Naive thymus-derived CD4-positive, alpha-beta T cell (primary cell): Measurements from ENCODE around the gene ATP8A1. TPM values are rescaled to one million over a fixed set of nuclear protein-coding genes. Genes with fewer than 3 reads are reported as not detected.
"Not testable (repeated sequence)": the region's sequence is repeated elsewhere in the genome, so short reads cannot be mapped to it uniquely, and the experiment has no call there.

Experiments used
- ATAC-seq: fragments of 150-1000 bp; cut with Tn5 transposase; 2 replicates; pipeline ENCODE4 v1.10.0; 2021; ENCODE audit warnings: mild to moderate bottlenecking, moderate library complexity
- CTCF ChIA-PET: fragments of 350-600 bp; sonication (Branson Sonifier 250); formaldehyde crosslinking; loops from one replicate; lab custom pipeline; 2021; ENCODE audit warnings: antibody characterized with exemption; lab: Charles Lee
- POLR2A ChIA-PET: fragments of 350-600 bp; sonication (Branson Sonifier 250); formaldehyde crosslinking; loops from one replicate; lab custom pipeline; 2021; ENCODE audit warnings: antibody characterized with exemption, inconsistent platforms; lab: Charles Lee
- DNase-seq, 9 donors: peaks; one replicate each; pipeline versions ENCODE4 v3.0.0 to v3.0.0-alpha.2; 2020 to 2022; ENCODE audit warnings: mixed read lengths in 1 of 9
- H3K27ac ChIP-seq: one replicate; pipeline ENCODE4 v1.7.0; 2013; ENCODE audit warnings: mild to moderate bottlenecking, low read depth, low read length, moderate library complexity
- H3K27me3 ChIP-seq, 2 donors: one replicate each; pipeline ENCODE4 v1.7.0; 2013; ENCODE audit warnings: low read length in 2 of 2, mild to moderate bottlenecking in 2 of 2, moderate library complexity in 2 of 2; ENCODE audit not compliant: control insufficient read depth in 2 of 2, insufficient read depth in 2 of 2
- H3K36me3 ChIP-seq, 3 experiments: 1 replicate in 2 of 3; 2 replicates in 1 of 3; pipeline ENCODE4 v1.7.0; 2013; ENCODE audit warnings: low read length in 3 of 3, mild to moderate bottlenecking in 3 of 3, moderate library complexity in 1 of 3; ENCODE audit not compliant: insufficient read depth in 3 of 3, control insufficient read depth in 2 of 3
- H3K4me1 ChIP-seq, 2 donors: one replicate each; pipeline ENCODE4 v1.7.0; 2013; ENCODE audit warnings: low read length in 2 of 2, mild to moderate bottlenecking in 2 of 2, moderate library complexity in 1 of 2; ENCODE audit not compliant: control insufficient read depth in 2 of 2, insufficient read depth in 2 of 2
- H3K4me3 ChIP-seq: 2 replicates; pipeline ENCODE4 v1.7.0; 2013; ENCODE audit warnings: mild to moderate bottlenecking, low read length
- H3K9me3 ChIP-seq, 3 experiments: 1 replicate in 2 of 3; 2 replicates in 1 of 3; pipeline ENCODE4 v1.7.0; 2013; ENCODE audit warnings: low read length in 3 of 3; ENCODE audit not compliant: control insufficient read depth in 2 of 3
- H3K27ac Mint-ChIP-seq, 9 donors: one replicate each; pipeline ENCODE4 v1.8.0; 2020 to 2022; ENCODE audit warnings: mixed read lengths in 9 of 9, mild to moderate bottlenecking in 8 of 9, moderate library complexity in 5 of 9, inconsistent platforms in 2 of 9
- H3K27me3 Mint-ChIP-seq, 5 donors: one replicate each; pipeline ENCODE4 v1.8.0; 2021 to 2022; ENCODE audit warnings: mixed read lengths in 5 of 5, mild to moderate bottlenecking in 1 of 5
- H3K36me3 Mint-ChIP-seq, 5 donors: one replicate each; pipeline ENCODE4 v1.8.0; 2020 to 2022; ENCODE audit warnings: mixed read lengths in 5 of 5, mild to moderate bottlenecking in 3 of 5, inconsistent platforms in 1 of 5
- H3K4me1 Mint-ChIP-seq, 7 donors: one replicate each; pipeline ENCODE4 v1.8.0; 2020 to 2022; ENCODE audit warnings: mixed read lengths in 7 of 7, mild to moderate bottlenecking in 3 of 7, inconsistent platforms in 1 of 7
- H3K4me3 Mint-ChIP-seq, 10 donors: one replicate each; pipeline ENCODE4 v1.8.0; 2020 to 2022; ENCODE audit warnings: mild to moderate bottlenecking in 10 of 10, mixed read lengths in 10 of 10, moderate library complexity in 6 of 10, inconsistent platforms in 2 of 10
- H3K9me3 Mint-ChIP-seq, 11 donors: one replicate each; pipeline ENCODE4 v1.8.0; 2020 to 2022; ENCODE audit warnings: mixed read lengths in 11 of 11, mild to moderate bottlenecking in 4 of 11, inconsistent platforms in 1 of 11, moderate library complexity in 1 of 11
- intact Hi-C, 2 donors: fragments of 100-400 bp; cut with micrococcal nuclease; formaldehyde crosslinking; loops; one replicate each; pipeline ENCODE4 v1.15.1; 2023
- polyA plus RNA-seq, 2 donors: library from polyadenylated mRNA; unstranded; fragments of 300-500 nt; fragmentation: Illumina TruSeq; gene quantifications; one replicate each; pipeline ENCODE4 v1.2.3, GENCODE V29; 2021
- total RNA-seq, 6 experiments: library from RNA in 5 of 6; stranded (reverse) in 5 of 6; gene quantifications; 1 replicate in 5 of 6; 2 replicates in 1 of 6; pipeline ENCODE4 v1.2.3 and lab custom pipeline; 2021 to 2026

ATP8A1 gene
- total and polyA plus RNA-seq, 7 experiments from 2014 or later: 8.8 to 66.8 (median 48.5) TPM

- Mint-ChIP-seq H3K9me3 (no peaks in the 10 kb centered on the region), H3K27me3 (peaks cover 15 to 35% (median 20%) of the 10 kb centered on the region in 5 donors), H3K36me3 (peaks cover 0 to 1% (median 0%) of the 10 kb centered on the region in 5 donors), H3K4me3 (no peak overlapping the region), H3K27ac (no peak overlapping the region), H3K4me1 (peaks cover 0 to 10% (median 9%) of the 10 kb centered on the region in 7 donors)
- H3K9me3 ChIP-seq: no peaks in the 10 kb centered on the region
- intact Hi-C loops: loop anchor here in 1 of 2 donors (10.0 kb wide), 1 partner anchor 507 kb away; no protein-coding TSS in a partner anchor
- no peaks in the 10 kb centered on the region for H3K36me3 ChIP-seq
- ATAC-seq (no peak), DNase-seq (no peak)
- H3K4me1 ChIP-seq: no peaks in the 10 kb centered on the region
- peaks cover 3% of the 10 kb centered on the region in 2 donors for H3K27me3 ChIP-seq
- ChIA-PET POLR2A (no interaction called here), CTCF (no interaction called here)
- H3K4me3 ChIP-seq: no peak overlapping the region
- H3K27ac ChIP-seq: no peak overlapping the region
These were observed 264.9 kb downstream of the ATP8A1 start for GRCh38 chr4:42391981-42392380.

- Histone ChIP-seq H3K36me3 (no peaks in the 10 kb centered on the region), H3K27ac (no peak overlapping the region), H3K4me3 (no peak overlapping the region), H3K9me3 (no peaks in the 10 kb centered on the region), H3K27me3 (peaks cover 0 to 1% of the 10 kb centered on the region in 2 donors), H3K4me1 (no peaks in the 10 kb centered on the region)
- H3K27ac Mint-ChIP-seq: no peak overlapping the region
- no peaks in the 10 kb centered on the region for H3K9me3 Mint-ChIP-seq
- no peak overlapping the region for H3K4me3 Mint-ChIP-seq
- ATAC-seq: no peak
- intact Hi-C loops: loop anchor here in 1 of 2 donors (10.0 kb wide), 1 partner anchor 507 kb away; no protein-coding TSS in a partner anchor
- no peak for DNase-seq
- CTCF ChIA-PET: no interaction called here
- peaks cover 11 to 29% (median 13%) of the 10 kb centered on the region in 5 donors for H3K27me3 Mint-ChIP-seq
- POLR2A ChIA-PET: no interaction called here
- peaks cover 0 to 5% (median 0%) of the 10 kb centered on the region in 5 donors for H3K36me3 Mint-ChIP-seq
- peaks cover 0 to 3% (median 2%) of the 10 kb centered on the region in 7 donors for H3K4me1 Mint-ChIP-seq
These were observed 265.6 kb downstream of the ATP8A1 start for GRCh38 chr4:42391355-42391664.

- Mint-ChIP-seq H3K36me3 (peaks cover 0 to 5% (median 0%) of the 10 kb centered on the region in 5 donors), H3K4me1 (no peaks in the 10 kb centered on the region), H3K4me3 (no peak overlapping the region), H3K9me3 (no peaks in the 10 kb centered on the region), H3K27ac (no peak overlapping the region), H3K27me3 (peaks cover 7 to 27% (median 11%) of the 10 kb centered on the region in 5 donors)
- Histone ChIP-seq H3K4me1 (no peaks in the 10 kb centered on the region), H3K4me3 (no peak overlapping the region), H3K9me3 (no peaks in the 10 kb centered on the region), H3K27me3 (no peaks in the 10 kb centered on the region), H3K36me3 (no peaks in the 10 kb centered on the region), H3K27ac (no peak overlapping the region)
- POLR2A ChIA-PET: no interaction called here
- CTCF ChIA-PET: no interaction called here
- ATAC-seq: no peak
- intact Hi-C loops: loop anchor here in 1 of 2 donors (10.0 kb wide), 1 partner anchor 506 kb away; no protein-coding TSS in a partner anchor
- DNase-seq: no peak
These were observed 266.1 kb downstream of the ATP8A1 start for GRCh38 chr4:42390622-42391354.

GRCh38 chr4:42385516-42385915, 271.4 kb downstream of the ATP8A1 start:
- Histone ChIP-seq H3K27ac (no peak overlapping the region), H3K36me3 (no peaks in the 10 kb centered on the region), H3K27me3 (no peaks in the 10 kb centered on the region), H3K4me1 (no peaks in the 10 kb centered on the region), H3K4me3 (no peak overlapping the region), H3K9me3 (no peaks in the 10 kb centered on the region)
- Mint-ChIP-seq H3K27ac (no peak overlapping the region), H3K27me3 (peaks cover 12 to 19% (median 12%) of the 10 kb centered on the region in 5 donors), H3K9me3 (peaks cover 0 to 2% (median 0%) of the 10 kb centered on the region in 11 donors), H3K4me1 (no peaks in the 10 kb centered on the region), H3K4me3 (no peak overlapping the region), H3K36me3 (peaks cover 0 to 6% (median 0%) of the 10 kb centered on the region in 5 donors)
- ChIA-PET POLR2A (no interaction called here), CTCF (no interaction called here)
- DNase-seq (no peak), ATAC-seq (no peak)
- intact Hi-C loops: no loop called here

- H3K27ac ChIP-seq: no peak overlapping the region
- H3K36me3 ChIP-seq: no peaks in the 10 kb centered on the region
- no peak overlapping the region for H3K4me3 ChIP-seq
- intact Hi-C loops: no loop called here
- Mint-ChIP-seq H3K9me3 (peaks cover 0 to 2% (median 0%) of the 10 kb centered on the region in 11 donors), H3K27ac (no peak overlapping the region), H3K4me1 (no peaks in the 10 kb centered on the region), H3K36me3 (peaks cover 0 to 4% (median 0%) of the 10 kb centered on the region in 5 donors), H3K4me3 (no peak overlapping the region), H3K27me3 (peaks cover 16 to 38% (median 24%) of the 10 kb centered on the region in 5 donors)
- no peaks in the 10 kb centered on the region for H3K9me3 ChIP-seq
- DNase-seq (no peak), ATAC-seq (no peak)
- ChIA-PET POLR2A (no interaction called here), CTCF (no interaction called here)
- no peaks in the 10 kb centered on the region for H3K4me1 ChIP-seq
- no peaks in the 10 kb centered on the region for H3K27me3 ChIP-seq
These were observed 275.2 kb downstream of the ATP8A1 start for GRCh38 chr4:42381666-42382065.

- Histone ChIP-seq H3K4me3 (no peak overlapping the region), H3K27me3 (no peaks in the 10 kb centered on the region), H3K27ac (no peak overlapping the region), H3K36me3 (no peaks in the 10 kb centered on the region), H3K9me3 (no peaks in the 10 kb centered on the region), H3K4me1 (no peaks in the 10 kb centered on the region)
- ATAC-seq (no peak), DNase-seq (no peak)
- CTCF ChIA-PET: no interaction called here
- no peaks in the 10 kb centered on the region for H3K4me1 Mint-ChIP-seq
- H3K27ac Mint-ChIP-seq: no peak overlapping the region
- POLR2A ChIA-PET: no interaction called here
- intact Hi-C loops: no loop called here
- no peak overlapping the region for H3K4me3 Mint-ChIP-seq
- peaks cover 0 to 3% (median 0%) of the 10 kb centered on the region in 5 donors for H3K36me3 Mint-ChIP-seq
- H3K27me3 Mint-ChIP-seq: peaks cover 19 to 50% (median 37%) of the 10 kb centered on the region in 5 donors
- peaks cover 0 to 6% (median 0%) of the 10 kb centered on the region in 11 donors for H3K9me3 Mint-ChIP-seq
These were observed 279.4 kb downstream of the ATP8A1 start for GRCh38 chr4:42377497-42377896.

GRCh38 chr4:42372303-42372702, 284.6 kb downstream of the ATP8A1 start:
- H3K4me3 Mint-ChIP-seq, H3K36me3 ChIP-seq, H3K27me3 ChIP-seq, H3K4me3 ChIP-seq, H3K4me1 Mint-ChIP-seq, DNase-seq, H3K27ac Mint-ChIP-seq, POLR2A ChIA-PET, H3K36me3 Mint-ChIP-seq, intact Hi-C loops, CTCF ChIA-PET, H3K27ac ChIP-seq, ATAC-seq, H3K4me1 ChIP-seq, H3K9me3 Mint-ChIP-seq, H3K9me3 ChIP-seq: not testable (repeated sequence)
- peaks cover 6 to 29% (median 26%) of the 10 kb centered on the region in 5 donors for H3K27me3 Mint-ChIP-seq
